ENCODE data around the gene GABRA4.

The GABRA4 gene

GRCh38 chr4:46977245-46977644 lies 16.1 kb downstream of the GABRA4 start:
- no peak for DNase-seq

- DNase-seq = no peak
These were observed 17.4 kb downstream of the GABRA4 start for GRCh38 chr4:46975812-46976553.

- DNase-seq = no peak
These were observed 18.4 kb downstream of the GABRA4 start for GRCh38 chr4:46974891-46975543.

GRCh38 chr4:46968847-46969246 lies 24.5 kb downstream of the GABRA4 start:
- no peak for DNase-seq

- DNase-seq = no peak
These were observed 25.8 kb downstream of the GABRA4 start for GRCh38 chr4:46967631-46968030.

- no peak for DNase-seq
These were observed 34.5 kb downstream of the GABRA4 start for GRCh38 chr4:46958742-46959488.

GRCh38 chr4:46956451-46956850 lies 36.9 kb downstream of the GABRA4 start:
- no peak for DNase-seq

- DNase-seq = no peak
These were observed 37.8 kb downstream of the GABRA4 start for GRCh38 chr4:46955601-46956000.

- DNase-seq = peak; percentile 82
These were observed 38.7 kb downstream of the GABRA4 start for GRCh38 chr4:46954643-46955042.

- no peak for DNase-seq
These were observed 39.8 kb downstream of the GABRA4 start for GRCh38 chr4:46953564-46953963.

- DNase-seq = no peak
These were observed 40.9 kb downstream of the GABRA4 start for GRCh38 chr4:46952451-46952850.

GRCh38 chr4:46950826-46951225 lies 42.6 kb downstream of the GABRA4 start:
- DNase-seq = no peak

- no peak for DNase-seq
These were observed 43.6 kb downstream of the GABRA4 start for GRCh38 chr4:46949822-46950221.

GRCh38 chr4:46947541-46947940 lies 45.8 kb downstream of the GABRA4 start:
- no peak for DNase-seq

GRCh38 chr4:46946919-46947536 lies 46.4 kb downstream of the GABRA4 start:
- DNase-seq = no peak

- no peak for DNase-seq
These were observed 48.3 kb downstream of the GABRA4 start for GRCh38 chr4:46945062-46945461.

GRCh38 chr4:46944345-46944744 lies 49.0 kb downstream of the GABRA4 start:
- no peak for DNase-seq

- no peak for DNase-seq
These were observed 55.9 kb downstream of the GABRA4 start for GRCh38 chr4:46937493-46937892.

GRCh38 chr4:46934726-46935125 lies 58.7 kb downstream of the GABRA4 start:
- DNase-seq = no peak

GRCh38 chr4:46933686-46934085 lies 59.7 kb downstream of the GABRA4 start:
- DNase-seq = no peak

- DNase-seq = no peak
These were observed 61.4 kb downstream of the GABRA4 start for GRCh38 chr4:46931981-46932380.

- DNase-seq = no peak
These were observed 62.5 kb downstream of the GABRA4 start for GRCh38 chr4:46930891-46931290.

- DNase-seq = no peak
These were observed 66.2 kb downstream of the GABRA4 start for GRCh38 chr4:46927201-46927600.
